H9 (cell line): ENCODE measurements around the gene CHRNA9. TPM values are rescaled to one million over a fixed set of nuclear protein-coding genes. Genes with fewer than 3 reads are reported as not detected.

ENCODE experiments used
- DNase-seq: peaks from one replicate; pipeline ENCODE4 v3.0.0-alpha.2; 2017
- H2AFZ ChIP-seq: one replicate; pipeline ENCODE4 v1.6.1; 2013; ENCODE audit warnings: mild to moderate bottlenecking, low read length, control low read depth, moderate library complexity
- H2AK5ac ChIP-seq: 2 replicates; pipeline ENCODE4 v1.6.1; 2013; ENCODE audit warnings: low read length, control low read depth, mixed read lengths; ENCODE audit not compliant: insufficient read length
- H2BK120ac ChIP-seq: one replicate; pipeline ENCODE4 v1.6.1; 2013; ENCODE audit warnings: low read depth, mild to moderate bottlenecking, low read length, control low read depth, inconsistent platforms; ENCODE audit not compliant: poor library complexity, severe bottlenecking
- H2BK12ac ChIP-seq: 2 replicates; pipeline ENCODE4 v1.6.1; 2013; ENCODE audit warnings: low read length, control low read depth, mixed read lengths, low read depth; ENCODE audit not compliant: insufficient read length
- H2BK15ac ChIP-seq: 2 replicates; pipeline ENCODE4 v1.6.1; 2013; ENCODE audit warnings: low read depth, low read length, control low read depth
- H2BK20ac ChIP-seq: one replicate; pipeline ENCODE4 v1.6.1; 2013; ENCODE audit warnings: low read depth, mild to moderate bottlenecking, low read length, control low read depth, inconsistent platforms; ENCODE audit not compliant: poor library complexity, severe bottlenecking
- H2BK5ac ChIP-seq: 2 replicates; pipeline ENCODE4 v1.6.1; 2013; ENCODE audit warnings: low read length, control low read depth, mixed read lengths; ENCODE audit not compliant: insufficient read length
- H3K14ac ChIP-seq: 2 replicates; pipeline ENCODE4 v1.6.1; 2013; ENCODE audit warnings: low read length, control low read depth; ENCODE audit not compliant: insufficient read depth
- H3K18ac ChIP-seq: 2 replicates; pipeline ENCODE4 v1.6.1; 2013; ENCODE audit warnings: low read depth, mild to moderate bottlenecking, mixed read lengths, low read length, control low read depth; ENCODE audit not compliant: insufficient read length
- H3K23ac ChIP-seq: 2 replicates; pipeline ENCODE4 v1.6.1; 2013; ENCODE audit warnings: low read length, control low read depth, mixed read lengths, low read depth; ENCODE audit not compliant: insufficient read length
- H3K23me2 ChIP-seq: 2 replicates; pipeline ENCODE4 v1.6.1; 2013; ENCODE audit warnings: low read depth, mild to moderate bottlenecking, mixed read lengths, low read length, control low read depth; ENCODE audit not compliant: insufficient read length, poor library complexity, severe bottlenecking
- H3K27ac ChIP-seq: 2 replicates; pipeline ENCODE4 v1.5.1; 2013; ENCODE audit warnings: low read length, control low read depth, mixed read lengths, low read depth; ENCODE audit not compliant: insufficient read length
- H3K27me3 ChIP-seq: 2 replicates; pipeline ENCODE4 v1.6.1; 2013; ENCODE audit warnings: low read length, control low read depth, inconsistent platforms; ENCODE audit not compliant: insufficient read depth
- H3K4ac ChIP-seq: 2 replicates; pipeline ENCODE4 v1.6.1; 2013; ENCODE audit warnings: low read depth, mild to moderate bottlenecking, control low read depth, inconsistent platforms, low read length, moderate library complexity
- H3K4me1 ChIP-seq: 2 replicates; pipeline ENCODE4 v1.6.1; 2013; ENCODE audit warnings: low read length, control low read depth, inconsistent platforms; ENCODE audit not compliant: insufficient read depth
- H3K4me2 ChIP-seq: 2 replicates; pipeline ENCODE4 v1.6.1; 2013; ENCODE audit warnings: low read length, control low read depth, mixed read lengths; ENCODE audit not compliant: insufficient read length, insufficient read depth
- H3K56ac ChIP-seq: 2 replicates; pipeline ENCODE4 v1.6.1; 2013; ENCODE audit warnings: low read depth, mild to moderate bottlenecking, mixed read lengths, low read length, control low read depth; ENCODE audit not compliant: insufficient read length
- H3K79me1 ChIP-seq: 2 replicates; pipeline ENCODE4 v1.6.1; 2013; ENCODE audit warnings: low read depth, mild to moderate bottlenecking, moderate library complexity, low read length, control low read depth, inconsistent platforms; ENCODE audit not compliant: insufficient read depth, poor library complexity, severe bottlenecking
- H3K79me2 ChIP-seq: 2 replicates; pipeline ENCODE4 v1.6.1; 2013; ENCODE audit warnings: low read length, control low read depth, inconsistent platforms; ENCODE audit not compliant: insufficient read depth
- H3K9ac ChIP-seq: 2 replicates; pipeline ENCODE4 v1.6.1; 2013; ENCODE audit warnings: low read length, control low read depth, mixed read lengths; ENCODE audit not compliant: insufficient read length; ENCODE audit errors: extremely low read depth
- H3K9me3 ChIP-seq: one replicate; pipeline ENCODE4 v1.6.1; 2013; ENCODE audit warnings: low read depth, low read length, inconsistent platforms; ENCODE audit not compliant: control insufficient read depth
- H3T11ph ChIP-seq: one replicate; pipeline ENCODE4 v1.6.1; 2013; ENCODE audit warnings: mild to moderate bottlenecking, low read length, control low read depth, inconsistent platforms
- H4K20me1 ChIP-seq: one replicate; pipeline ENCODE4 v1.6.1; 2013; ENCODE audit not compliant: control insufficient read depth, insufficient read length, insufficient read depth
- H4K5ac ChIP-seq: 2 replicates; pipeline ENCODE4 v1.6.1; 2013; ENCODE audit warnings: low read depth, mild to moderate bottlenecking, mixed read lengths, low read length, control low read depth; ENCODE audit not compliant: insufficient read length
- H4K8ac ChIP-seq: replicated peaks from 2 replicates; pipeline ENCODE4 v1.6.1; 2013; ENCODE audit warnings: low read length, control low read depth, mixed read lengths, low read depth; ENCODE audit not compliant: insufficient read length
- H4K91ac ChIP-seq: 2 replicates; pipeline ENCODE4 v1.6.1; 2013; ENCODE audit warnings: low read depth, mild to moderate bottlenecking, moderate library complexity, mixed read lengths, low read length, control low read depth; ENCODE audit not compliant: insufficient read length
- H3K27ac Mint-ChIP-seq, 3 experiments: 2 replicates in 2 of 3; 3 replicates in 1 of 3; pipeline ENCODE4 v1.8.0; 2020 to 2021; ENCODE audit warnings: mixed read lengths in 3 of 3, mild to moderate bottlenecking in 1 of 3, moderate library complexity in 1 of 3
- H3K27me3 Mint-ChIP-seq: 2 replicates; pipeline ENCODE4 v1.8.0; 2021; ENCODE audit warnings: low read depth, mild to moderate bottlenecking, moderate library complexity, mixed read lengths
- H3K36me3 Mint-ChIP-seq, 3 experiments: 2 replicates in 2 of 3; 3 replicates in 1 of 3; pipeline ENCODE4 v1.8.0; 2020 to 2021; ENCODE audit warnings: low read depth in 3 of 3, mixed read lengths in 3 of 3; ENCODE audit not compliant: insufficient read depth in 1 of 3
- H3K4me1 Mint-ChIP-seq, 2 experiments: 2 replicates each; pipeline ENCODE4 v1.8.0; 2020; ENCODE audit warnings: mixed read lengths in 2 of 2
- H3K4me3 Mint-ChIP-seq, 2 experiments: 2 replicates in 1 of 2; 3 replicates in 1 of 2; pipeline ENCODE4 v1.8.0; 2020 to 2021; ENCODE audit warnings: mild to moderate bottlenecking in 2 of 2, mixed read lengths in 2 of 2, moderate library complexity in 1 of 2
- H3K9me3 Mint-ChIP-seq, 2 experiments: 2 replicates in 1 of 2; 3 replicates in 1 of 2; pipeline ENCODE4 v1.8.0; 2020; ENCODE audit warnings: mild to moderate bottlenecking in 2 of 2, mixed read lengths in 2 of 2, moderate library complexity in 1 of 2
- CTCF ChIP-seq: fragments of 200-600 bp; sonication (generic); conservative IDR thresholded peaks from 3 replicates; pipeline ENCODE4 v1.8.0; 2021; ENCODE audit warnings: antibody characterized with exemption, mild to moderate bottlenecking
- WGBS: extraction: QIAGEN DNeasy Blood & Tissue Kit; methylation state at CpG from one replicate; pipeline ENCODE4 v1.1.7; 2013; ENCODE audit warnings: missing lambda C conversion rate, low lambda C conversion rate, mixed read lengths; ENCODE audit not compliant: insufficient read length; ENCODE audit errors: extremely low coverage; 5-methylcytosine and 5-hydroxymethylcytosine counted together
- total RNA-seq: library from RNA; stranded (reverse); gene quantifications from 2 replicates; pipeline ENCODE4 v1.2.1, GENCODE V29; 2021

The CHRNA9 gene
- total RNA-seq, 1 experiment from 2014 or later, result 1.2 TPM

- WGBS, result no CpG with 5 or more reads among the region's 9 CpGs
- no peak overlapping the region for H4K5ac ChIP-seq
- H3K4me2 ChIP-seq, result no peak overlapping the region
- no peak overlapping the region for H2BK15ac ChIP-seq
- no peak overlapping the region for H3T11ph ChIP-seq
- H3K27ac Mint-ChIP-seq, result no peak overlapping the region; a peak in 1 of 7 replicates
- H3K56ac ChIP-seq, result no peak overlapping the region
- no peaks in the 10 kb centered on the region for H3K79me2 ChIP-seq
- H2BK20ac ChIP-seq, result no peak overlapping the region
- no peak overlapping the region for H2AK5ac ChIP-seq
- H3K4me3 Mint-ChIP-seq, result no peak overlapping the region
- peaks cover 6 to 7% of the 10 kb centered on the region in 2 experiments; a peak in 3 of 4 replicates for H3K4me1 Mint-ChIP-seq
- no peaks in the 10 kb centered on the region for H3K4me1 ChIP-seq
- no peak overlapping the region for H3K27ac ChIP-seq
- H3K4ac ChIP-seq, result no peak overlapping the region
- peaks cover 7% of the 10 kb centered on the region for H3K9me3 ChIP-seq
- no peak overlapping the region for H2AFZ ChIP-seq
- no peak overlapping the region for H3K14ac ChIP-seq
- H3K23me2 ChIP-seq, result no peaks in the 10 kb centered on the region
- no peak overlapping the region for H2BK120ac ChIP-seq
- H3K9me3 Mint-ChIP-seq, result peaks cover 10 to 19% of the 10 kb centered on the region in 2 experiments
- TF ChIP-seq CTCF, result no peak
- no peak for DNase-seq
- H3K27me3 Mint-ChIP-seq, result no peaks in the 10 kb centered on the region; the same call in 1 of the 2 replicates
- H3K18ac ChIP-seq, result no peak overlapping the region
- peaks cover 5 to 11% (median 8%) of the 10 kb centered on the region in 3 experiments for H3K36me3 Mint-ChIP-seq
- H4K8ac ChIP-seq, result no peak overlapping the region
- H3K79me1 ChIP-seq, result no peaks in the 10 kb centered on the region
- H4K20me1 ChIP-seq, result no peaks in the 10 kb centered on the region
- H3K23ac ChIP-seq, result no peak overlapping the region
- H2BK5ac ChIP-seq, result no peak overlapping the region
- H3K9ac ChIP-seq, result no peak overlapping the region
- H2BK12ac ChIP-seq, result no peak overlapping the region
- H4K91ac ChIP-seq, result no peak overlapping the region
- no peaks in the 10 kb centered on the region for H3K27me3 ChIP-seq
Observed at GRCh38 chr4:40300371-40301162, 34.6 kb upstream of the CHRNA9 start.
